NK-92 (cell line): Measurements from ENCODE around the gene TTYH2.

ENCODE experiments used
- DNase-seq: peaks from one replicate; lab custom pipeline; 2025; ENCODE audit not compliant: unreplicated experiment; lab: John Stamatoyannopoulos, UW

The TTYH2 gene

DNA sequence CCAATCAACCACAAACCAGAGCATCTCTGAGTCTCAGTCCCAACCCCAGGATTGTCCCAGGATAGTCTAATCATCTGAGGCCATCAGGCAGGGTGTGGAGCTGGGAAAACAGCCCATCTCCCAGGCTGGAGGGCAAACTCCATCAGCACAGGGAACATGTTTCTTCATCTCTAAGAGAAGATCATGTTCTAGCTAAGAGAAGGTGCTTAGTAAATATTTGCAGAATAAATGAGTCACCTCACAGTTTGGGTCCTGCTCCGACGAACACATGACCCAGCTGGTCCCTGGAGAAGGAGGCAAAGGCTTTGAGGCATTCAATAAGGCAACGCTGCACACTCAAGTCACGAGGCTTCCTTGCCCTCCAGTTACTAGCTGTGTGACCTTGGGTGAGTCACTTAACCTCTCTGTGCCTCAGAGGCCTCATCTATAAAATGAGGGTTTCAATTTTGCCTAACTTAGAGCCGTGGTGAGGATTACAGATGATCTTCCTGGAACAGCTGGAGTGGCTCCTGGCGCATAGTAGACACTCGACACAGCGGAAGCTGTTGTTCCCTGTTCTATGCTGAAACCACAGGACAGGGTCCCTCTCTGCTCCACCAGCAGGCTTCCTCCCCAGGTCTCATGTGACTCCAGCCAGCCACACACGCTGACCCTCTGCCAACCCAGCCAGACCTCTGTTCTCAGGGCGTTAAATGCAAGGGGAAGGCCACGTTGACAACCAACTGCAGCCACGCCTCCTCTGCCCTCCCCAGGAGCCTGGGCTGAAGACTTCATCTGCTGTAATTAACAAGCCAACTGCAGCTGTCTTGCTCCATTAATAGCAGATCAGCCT lies 20.2 kb upstream of the TTYH2 start:
- DNase-seq = no peak

DNA sequence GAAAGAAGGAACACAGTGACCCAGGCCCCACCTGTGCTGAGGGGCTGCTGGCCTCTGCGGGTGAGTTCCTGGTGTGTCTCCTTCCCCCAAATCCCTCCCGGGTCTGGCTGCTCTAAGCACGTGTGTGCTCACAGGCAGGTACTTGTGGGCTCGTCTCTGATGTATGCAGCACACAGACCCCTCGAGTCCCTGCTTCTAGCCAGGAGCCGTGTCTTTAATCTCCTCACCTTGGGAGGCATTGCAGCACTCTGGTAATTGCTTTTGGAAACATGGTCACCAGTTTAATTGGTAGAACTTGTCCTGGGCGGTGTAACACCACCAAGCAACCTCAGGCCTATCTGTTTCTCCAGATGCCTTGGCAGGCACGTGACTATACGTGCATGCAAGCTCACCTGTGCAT lies 18.7 kb upstream of the TTYH2 start:
- DNase-seq = no peak

DNA sequence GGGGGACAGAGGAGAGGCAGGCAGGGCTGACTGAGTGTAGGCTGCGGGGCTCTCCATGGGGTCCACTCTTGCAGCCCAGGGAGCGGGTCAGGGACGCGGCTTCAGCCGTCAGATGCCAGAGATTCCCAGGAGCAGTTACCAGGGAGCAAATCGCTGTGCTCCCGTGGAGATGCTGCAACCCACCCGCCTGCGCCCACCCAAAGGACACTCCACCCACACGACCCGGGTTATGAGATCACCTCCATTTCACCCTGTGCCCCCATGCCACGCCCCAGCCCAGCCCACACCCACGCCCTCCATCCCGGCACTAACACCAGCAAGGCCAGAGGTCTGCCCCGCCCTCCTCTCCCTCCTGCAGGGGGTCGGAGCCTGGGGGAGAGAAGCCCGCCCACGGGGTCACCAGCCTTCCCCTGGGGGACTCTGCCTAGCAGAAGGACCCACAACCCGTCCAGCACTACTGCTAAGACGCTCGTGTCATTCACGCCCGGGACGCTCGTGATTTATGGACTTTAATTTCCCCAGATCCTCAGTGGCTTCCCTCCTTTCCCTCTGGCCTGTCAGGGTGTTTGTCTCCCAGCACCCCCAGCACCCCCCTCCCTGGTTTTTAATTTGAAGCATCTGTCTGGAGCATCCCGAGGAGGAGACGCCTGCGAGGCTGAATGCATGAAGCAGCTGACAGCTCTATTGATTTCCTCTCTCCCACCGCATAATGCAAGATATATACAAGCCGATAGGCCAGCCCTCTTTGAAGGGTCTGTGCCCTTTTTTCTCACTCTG lies 16.6 kb upstream of the TTYH2 start:
- no peak for DNase-seq

DNA sequence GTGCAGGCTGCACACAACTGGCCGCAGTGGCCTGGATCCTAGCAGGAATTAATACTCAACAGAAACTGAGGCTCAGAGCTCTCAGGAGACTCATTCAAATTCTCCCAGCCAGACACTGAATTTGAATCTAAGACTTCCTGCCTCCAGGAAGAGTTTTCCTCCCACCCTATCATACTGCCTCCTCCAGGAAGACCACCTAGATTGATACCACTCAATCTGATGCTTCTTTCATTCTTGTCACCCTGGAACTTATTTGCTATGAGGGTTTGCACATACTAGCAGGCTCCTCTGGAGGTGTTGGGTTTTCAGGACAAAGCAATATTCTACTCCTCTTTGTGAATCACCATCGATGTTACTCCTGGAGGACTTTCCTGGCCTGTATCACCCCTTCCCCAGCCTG lies 15.6 kb upstream of the TTYH2 start:
- no peak for DNase-seq

DNA sequence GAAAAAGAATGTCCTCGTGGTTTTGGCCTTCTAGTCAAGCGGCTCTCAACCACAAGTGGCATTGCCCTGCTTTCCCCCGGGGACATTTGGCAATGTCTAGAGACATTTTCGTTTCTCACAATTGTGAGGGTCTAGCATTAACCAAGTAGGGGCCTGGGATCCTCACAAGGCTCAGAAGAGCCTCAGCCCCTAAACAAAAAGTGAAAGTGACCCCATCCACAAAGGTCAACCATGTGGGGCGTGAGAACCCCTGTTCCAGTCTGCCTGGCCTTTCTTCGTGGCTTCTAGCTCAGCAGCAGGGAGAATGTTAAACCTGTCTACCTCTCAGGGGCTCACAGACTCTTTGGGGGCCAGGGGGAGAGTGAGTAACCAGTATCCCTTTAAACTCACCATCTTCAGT lies 14.7 kb upstream of the TTYH2 start:
- no peak for DNase-seq

DNA sequence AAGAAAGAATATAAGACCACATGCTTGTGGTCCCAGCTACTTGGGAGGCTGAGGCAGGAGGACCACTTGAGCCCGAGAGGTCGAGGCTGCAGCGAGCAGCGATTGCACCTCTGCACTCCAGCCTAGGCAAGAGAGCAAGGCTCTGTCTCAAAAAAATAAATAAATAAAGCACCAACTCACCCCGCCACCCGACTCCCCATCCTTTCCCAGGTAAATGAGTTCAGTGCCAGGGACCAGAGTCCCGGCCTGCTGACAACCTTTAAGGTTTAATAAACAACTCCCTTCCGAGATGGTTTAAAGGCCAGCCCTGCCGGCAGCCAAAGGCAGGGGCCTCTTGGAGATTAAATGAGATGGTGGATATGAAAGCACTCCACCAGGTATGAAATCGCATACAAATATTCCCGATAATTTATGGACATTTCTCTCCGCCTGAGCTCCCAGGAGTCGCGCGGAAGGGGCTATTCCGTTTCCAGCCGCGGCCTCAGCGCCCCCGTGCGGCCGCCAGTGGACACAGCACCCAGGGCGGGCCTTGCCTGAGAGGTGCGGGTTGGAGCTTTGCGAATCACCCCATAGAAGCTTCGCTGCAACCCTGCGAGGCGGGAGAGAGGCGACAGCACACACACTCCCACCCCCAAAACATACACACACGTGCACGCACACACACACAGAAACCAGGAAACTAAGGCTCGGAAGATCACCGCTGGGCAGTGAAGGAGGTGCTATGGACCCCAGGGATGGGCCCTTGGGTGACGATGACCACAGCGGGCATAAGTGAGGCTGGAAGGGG lies 13.9 kb upstream of the TTYH2 start:
- no peak for DNase-seq

DNA sequence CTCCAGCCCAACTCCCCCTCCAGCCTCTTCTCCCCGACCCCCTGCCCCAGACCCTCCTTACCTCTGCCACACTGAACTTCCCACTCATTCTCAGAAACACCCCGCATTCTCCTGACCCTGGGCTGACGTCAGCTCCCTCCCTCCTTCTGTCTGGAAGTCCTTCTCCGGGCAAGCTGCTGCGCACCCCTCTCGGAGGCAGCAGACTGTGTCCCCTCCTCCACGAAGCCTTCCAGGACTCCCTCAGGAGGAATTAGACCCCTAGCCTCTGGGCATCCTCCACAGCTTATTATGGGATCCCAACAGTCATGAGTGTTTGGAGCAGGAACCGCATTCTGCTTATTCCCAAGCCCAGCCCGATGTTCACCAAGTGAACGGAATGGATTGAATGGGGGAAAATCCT lies 13.3 kb upstream of the TTYH2 start:
- no peak for DNase-seq

DNA sequence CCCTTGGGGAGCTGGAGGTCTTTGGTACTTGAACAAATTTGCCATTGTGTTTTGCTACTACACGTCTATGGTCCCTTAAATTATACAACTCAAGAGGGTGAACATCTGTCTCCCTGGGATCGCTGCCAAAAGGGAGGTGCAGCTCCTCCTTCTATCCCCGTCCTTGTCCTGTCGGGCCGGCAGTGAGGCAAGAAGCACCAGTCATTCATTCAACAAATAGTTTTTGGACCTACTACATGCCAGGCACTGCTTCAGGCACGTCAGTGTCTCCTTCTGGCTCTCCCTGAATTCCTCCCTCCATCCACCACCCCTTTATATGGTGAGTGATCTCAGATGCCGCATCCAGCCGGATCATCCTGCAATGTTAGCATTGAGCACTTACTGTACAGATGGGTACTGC lies 12.1 kb upstream of the TTYH2 start:
- DNase-seq = no peak

DNA sequence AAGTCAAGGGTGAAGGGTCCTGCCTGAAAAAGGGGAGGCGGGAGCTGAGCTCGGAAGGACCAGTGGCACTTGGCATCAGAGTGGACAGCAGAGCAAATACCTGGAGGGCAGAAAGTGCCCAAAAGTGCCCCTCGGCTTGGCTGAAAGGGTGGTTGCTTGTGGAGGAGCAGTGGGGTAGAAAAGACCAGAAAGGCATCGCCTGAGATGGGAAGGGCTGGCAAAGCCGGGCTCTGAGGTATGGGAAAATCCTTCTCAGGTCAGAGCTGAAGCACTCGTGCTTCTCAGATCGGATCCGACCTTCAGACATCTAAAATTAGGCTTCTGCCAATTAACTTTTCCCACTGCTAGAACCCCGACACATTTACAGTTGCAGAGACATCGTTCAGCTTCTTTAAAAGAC lies 11.4 kb upstream of the TTYH2 start:
- DNase-seq = no peak

DNA sequence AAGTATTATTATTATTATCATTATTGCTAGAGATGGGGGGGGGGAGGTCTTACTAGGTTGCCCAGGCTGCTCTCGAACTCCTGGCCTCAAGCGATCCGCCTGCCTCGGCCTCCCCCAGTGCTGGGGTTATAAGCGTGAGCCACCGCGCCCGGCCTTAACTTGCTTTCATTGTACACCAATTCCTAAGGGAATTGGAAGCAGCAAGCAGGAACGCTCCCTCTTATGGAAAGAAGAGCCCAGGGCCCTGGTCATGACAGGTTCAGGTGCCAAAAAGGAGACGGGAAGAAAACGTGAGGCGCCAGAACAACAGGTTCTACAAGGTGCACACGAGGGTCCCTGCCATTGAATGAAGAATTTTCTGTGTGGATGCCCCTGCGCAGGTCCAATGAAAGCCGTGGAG lies 10.4 kb upstream of the TTYH2 start:
- no peak for DNase-seq

DNA sequence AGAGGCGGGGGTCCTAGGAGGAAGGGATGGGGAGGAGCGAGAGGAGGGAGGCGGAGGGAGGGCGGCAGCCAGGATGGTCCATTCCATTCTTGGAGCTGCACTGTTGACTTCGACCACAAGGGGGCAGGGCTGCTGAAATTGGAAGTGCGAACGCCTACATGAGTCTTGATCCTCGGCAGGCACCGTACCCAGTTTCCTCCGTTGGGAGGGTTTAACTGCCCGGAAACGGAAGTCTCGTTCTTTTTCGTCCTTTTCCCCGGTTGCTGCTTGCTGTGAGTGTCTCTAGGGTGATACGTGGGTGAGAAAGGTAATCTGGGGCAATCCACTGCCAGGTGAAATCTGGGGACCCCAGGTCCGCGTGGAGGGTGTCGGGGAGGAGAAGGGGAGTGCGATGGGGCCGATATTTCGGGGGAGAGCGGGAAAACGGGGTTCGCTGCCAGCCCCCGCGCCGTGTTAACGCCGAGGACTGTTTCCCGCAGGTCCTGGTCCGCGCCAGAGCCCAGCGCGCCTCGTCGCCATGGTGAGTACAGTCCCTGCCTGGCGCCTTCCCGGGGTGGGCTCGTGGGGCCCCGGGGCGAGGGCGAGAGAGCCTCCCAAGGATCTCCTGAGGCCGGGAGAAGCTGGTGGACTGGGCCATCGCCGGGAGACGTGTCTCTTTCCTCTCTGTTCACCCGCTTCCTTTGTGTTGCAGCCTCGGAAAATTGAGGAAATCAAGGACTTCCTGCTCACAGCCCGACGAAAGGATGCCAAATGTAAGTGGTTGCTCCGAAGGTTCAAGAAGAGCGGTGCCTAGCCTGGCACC lies 9.7 kb upstream of the TTYH2 start, which contains the start of gene RPL38:
TSS of gene RPL38 (plus strand) at position 240 of the 802 bp plus-strand sequence. CDS start at position 518, 278 bp downstream.
- DNase-seq = peak; percentile 66

DNA sequence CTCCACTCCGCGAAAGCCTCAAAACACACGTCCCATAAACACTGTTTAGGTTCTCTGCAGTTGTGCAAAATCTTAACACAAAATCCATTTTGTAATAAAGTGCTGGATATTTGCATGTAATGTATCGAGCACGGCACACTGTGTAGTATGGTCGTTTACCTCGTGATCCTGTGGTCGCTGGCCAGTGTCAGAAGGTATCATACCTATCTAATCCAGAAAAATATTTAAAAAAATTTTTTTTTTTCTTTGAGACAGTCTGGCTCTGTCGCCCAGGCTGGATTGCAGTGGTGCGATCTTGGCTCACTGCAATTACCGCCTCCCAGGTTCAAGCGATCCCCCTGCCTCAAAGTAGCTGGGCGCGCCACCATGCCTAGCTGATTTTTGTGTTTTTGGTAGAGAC lies 8.9 kb upstream of the TTYH2 start:
- no peak for DNase-seq

DNA sequence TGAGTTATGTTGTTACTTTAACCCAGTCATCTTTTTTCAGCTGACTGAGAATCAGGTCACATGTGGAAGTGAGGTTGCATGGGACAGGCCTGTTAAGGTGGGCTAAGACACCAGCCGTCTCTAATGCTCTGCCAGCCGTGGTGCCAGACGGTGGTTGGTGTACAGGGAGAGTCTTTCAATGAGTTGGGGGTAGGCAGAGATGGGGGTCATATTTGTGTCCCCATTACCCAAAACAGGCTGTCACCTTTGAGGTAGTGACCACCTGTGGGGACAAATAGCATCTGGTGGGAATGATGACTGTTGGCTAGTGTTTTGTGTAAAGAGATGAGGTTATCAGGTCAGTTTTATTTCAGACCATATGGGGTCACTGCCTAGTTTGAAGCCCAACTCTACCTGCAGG lies 8.1 kb upstream of the TTYH2 start:
- DNase-seq = no peak

DNA sequence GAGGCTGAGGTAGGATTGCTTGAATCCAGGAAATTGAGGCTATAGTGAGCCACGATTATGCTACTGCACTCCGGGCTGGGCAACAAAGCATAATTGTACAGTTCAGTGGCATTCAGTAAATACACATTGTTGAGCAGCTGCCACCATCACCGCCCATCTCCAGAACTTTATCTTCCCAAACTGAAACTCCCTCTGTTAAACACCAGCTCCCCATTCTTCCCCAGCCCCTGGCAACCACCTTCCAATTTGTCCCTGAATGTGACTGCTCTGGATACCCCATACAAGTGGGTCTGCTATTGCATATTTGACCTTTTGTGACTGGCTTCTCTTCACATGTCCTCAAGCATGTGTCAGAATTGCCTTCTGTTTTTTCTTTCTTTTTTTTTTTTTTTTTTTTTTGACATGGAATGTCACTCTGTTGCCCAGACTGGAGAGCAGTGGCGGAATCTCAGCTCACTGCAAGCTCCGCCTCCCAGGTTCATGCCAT lies 7.0 kb upstream of the TTYH2 start:
- no peak for DNase-seq

DNA sequence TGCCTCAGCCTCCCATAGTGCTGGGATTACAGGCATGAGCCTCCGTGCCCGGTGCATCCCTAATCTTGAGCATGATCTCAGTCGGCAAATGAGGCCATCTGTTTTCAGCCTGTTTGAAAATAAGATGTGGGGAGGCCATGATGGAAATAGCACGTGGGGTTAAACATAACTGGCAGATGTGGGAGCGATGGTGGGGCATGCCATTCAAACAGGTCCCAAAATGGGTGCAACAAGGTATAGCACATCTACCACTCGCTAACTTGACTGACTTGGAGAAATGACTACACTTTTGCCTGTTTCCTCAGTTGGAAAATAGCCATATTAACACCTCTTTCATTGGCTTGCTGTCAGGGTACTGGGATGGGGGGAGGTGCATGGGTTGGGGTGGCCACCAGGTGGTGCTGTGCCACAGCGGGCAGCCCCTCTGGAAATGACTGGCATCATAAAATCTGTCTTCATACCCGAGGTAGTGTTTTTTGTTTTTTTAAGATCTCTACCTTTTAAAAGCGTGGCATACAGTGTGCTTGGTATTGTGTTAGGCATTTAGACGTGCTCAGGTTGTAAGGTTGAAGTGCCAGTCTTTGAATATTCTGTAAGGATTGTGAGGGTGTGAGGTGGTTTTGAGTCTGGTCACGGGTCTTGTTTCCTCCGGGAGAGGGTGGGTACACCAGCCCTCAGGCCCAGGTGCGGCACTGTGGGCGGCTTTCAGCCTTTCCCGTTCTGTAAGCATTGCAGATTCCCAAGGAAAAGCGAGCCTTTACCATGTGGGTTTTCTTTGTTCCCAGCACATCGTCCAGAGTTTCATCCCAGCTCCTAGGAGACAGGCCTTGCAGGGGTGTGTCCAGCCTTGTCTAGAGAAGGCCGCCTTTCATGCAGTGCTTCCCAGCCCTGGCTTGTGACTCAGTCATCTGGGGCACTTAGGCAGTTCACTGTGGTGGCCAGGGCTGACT lies 2.9 kb upstream of the TTYH2 start:
- DNase-seq = no peak

DNA sequence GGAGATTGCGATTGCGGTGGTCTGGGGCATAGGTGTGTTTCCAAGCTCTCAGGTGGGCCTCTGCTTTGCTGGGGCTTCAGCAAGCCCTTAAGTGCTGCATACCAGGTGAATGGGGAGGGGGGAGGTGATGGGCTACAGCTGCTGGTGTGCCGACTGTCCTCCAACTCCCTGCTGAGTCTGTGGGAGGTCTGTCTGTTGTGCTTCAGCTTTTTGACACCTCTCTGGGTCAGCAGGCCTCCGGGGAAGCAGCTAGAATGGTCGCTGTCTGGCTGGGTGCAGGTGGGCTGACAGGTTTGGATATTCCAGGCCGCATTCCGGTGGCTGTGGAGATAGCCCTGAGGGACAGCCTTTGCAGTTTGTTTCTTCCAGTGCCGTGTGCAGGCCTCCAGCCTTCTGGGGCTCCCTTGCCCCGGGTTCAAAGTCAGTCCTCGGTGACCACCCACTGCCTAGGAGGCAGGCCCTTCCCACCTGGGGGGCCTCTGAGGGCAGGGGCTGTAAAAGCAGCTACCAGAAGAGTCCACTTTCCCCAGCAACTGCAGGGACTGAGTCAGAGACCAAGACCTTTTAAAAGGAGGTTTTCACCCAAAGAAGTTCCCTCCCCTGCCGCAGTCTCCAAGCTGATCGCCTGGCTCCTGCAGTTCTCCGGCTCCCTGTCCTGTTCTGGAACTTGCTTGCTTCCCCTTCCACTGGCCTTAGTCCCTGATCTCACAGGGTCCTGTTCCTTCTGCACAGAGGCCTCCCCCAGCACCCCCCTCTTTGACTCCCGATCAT lies 2.0 kb upstream of the TTYH2 start:
- DNase-seq = no peak

DNA sequence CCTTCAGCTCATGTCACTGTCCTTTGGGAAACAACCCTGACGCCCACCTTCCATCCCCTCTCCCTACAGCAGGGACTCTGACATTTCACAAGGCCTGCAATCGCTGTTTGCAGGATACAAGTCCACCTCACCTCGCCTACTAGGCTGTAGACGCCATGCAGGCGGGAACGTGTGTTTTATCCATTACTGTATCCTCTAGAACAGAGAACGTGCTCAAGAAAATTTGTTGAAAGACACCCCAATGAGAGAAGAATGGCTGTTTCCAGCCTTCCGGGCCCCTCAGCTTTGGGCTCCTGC lies 1.5 kb upstream of the TTYH2 start:
- no peak for DNase-seq

DNA sequence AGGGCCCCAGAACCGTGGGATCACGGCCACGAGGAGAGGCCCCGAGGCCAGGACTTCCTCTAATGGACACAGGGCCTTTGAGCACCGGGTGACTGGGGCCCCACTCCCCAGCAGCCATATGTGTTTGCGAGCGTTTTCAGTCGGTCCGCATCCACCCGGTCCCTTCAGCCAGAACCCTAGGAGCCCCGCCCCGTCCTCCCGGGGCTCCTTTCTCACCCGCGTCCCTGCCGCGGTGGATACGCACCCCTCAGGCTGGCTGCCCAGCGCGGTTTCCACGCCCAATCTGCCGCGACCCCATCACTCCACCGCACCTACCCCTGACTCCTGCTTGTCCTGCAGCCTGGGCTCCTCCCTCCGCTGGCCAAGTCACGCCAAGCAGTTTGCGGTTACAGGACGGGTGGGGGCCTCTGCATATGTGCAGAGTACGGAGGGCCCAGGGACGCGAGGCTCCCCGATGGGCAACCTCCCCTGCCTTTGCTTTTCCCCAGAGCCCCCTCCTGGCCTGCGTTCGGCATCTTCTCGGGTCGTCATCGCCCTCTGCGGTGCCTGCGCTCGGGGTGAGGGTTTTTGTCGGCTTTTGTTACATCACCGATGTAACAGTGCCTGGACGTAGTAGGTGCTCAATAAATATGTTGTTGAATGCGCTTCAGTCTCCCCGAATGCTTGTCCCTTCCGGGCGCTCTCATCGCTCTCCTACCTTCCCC lies 1.0 kb upstream of the TTYH2 start:
- DNase-seq = no peak
